GM19467 (cell line): ENCODE measurements around the gene ADD3.
A peak's percentile ranks its signal among the peaks of the same experiment; 100 is the strongest.

Experiments
- ATAC-seq: cut with Tn5 transposase; IDR thresholded peaks from one replicate; pipeline ENCODE4 v1.9.1; 2021; ENCODE audit warnings: mild to moderate bottlenecking, moderate library complexity; ENCODE audit not compliant: unreplicated experiment

ADD3 gene, protein sequence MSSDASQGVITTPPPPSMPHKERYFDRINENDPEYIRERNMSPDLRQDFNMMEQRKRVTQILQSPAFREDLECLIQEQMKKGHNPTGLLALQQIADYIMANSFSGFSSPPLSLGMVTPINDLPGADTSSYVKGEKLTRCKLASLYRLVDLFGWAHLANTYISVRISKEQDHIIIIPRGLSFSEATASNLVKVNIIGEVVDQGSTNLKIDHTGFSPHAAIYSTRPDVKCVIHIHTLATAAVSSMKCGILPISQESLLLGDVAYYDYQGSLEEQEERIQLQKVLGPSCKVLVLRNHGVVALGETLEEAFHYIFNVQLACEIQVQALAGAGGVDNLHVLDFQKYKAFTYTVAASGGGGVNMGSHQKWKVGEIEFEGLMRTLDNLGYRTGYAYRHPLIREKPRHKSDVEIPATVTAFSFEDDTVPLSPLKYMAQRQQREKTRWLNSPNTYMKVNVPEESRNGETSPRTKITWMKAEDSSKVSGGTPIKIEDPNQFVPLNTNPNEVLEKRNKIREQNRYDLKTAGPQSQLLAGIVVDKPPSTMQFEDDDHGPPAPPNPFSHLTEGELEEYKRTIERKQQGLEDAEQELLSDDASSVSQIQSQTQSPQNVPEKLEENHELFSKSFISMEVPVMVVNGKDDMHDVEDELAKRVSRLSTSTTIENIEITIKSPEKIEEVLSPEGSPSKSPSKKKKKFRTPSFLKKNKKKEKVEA

DNA sequence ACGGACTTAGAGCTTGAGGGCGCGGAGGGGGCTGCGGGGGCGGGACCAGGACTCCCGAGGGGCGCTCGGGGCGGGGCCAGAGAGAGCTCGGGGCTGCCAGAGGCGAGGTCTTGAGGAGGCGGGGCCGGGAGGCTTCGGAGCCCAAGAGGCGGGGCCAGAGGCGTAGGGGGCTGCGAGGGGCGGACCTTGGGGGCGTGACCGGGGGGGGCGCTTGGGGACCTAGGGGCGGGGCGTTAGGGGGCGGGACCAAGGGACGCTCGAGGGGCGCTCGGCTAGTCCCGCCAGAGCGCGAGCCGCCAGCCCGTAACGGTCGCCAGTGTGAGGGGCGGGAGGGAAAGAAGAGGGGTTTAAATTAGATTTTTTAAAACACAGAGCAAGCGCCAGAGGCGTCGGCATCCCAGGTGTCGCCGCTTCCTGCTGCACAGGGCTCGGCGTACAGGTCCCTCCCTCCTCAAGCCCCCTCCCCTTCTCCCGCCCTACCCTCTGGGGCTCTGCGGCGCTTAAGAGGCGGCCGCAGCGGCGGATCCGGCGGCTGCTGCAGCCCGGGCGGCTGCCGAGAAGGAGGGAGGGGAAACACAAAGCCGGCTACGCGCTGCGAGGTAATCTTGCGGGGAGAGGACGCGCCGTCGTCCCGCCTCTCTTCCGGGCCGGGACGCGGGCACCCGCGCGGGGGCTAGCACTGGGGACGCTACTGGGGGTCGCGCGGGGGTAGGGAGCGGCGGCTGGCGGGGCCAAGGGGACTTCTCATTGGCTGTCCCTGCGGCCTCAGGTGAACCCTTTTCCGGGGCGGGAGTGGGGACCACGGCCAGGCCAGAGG is at the start of gene ADD3:
Gene ADD3 (plus strand): TSS at position 284 of the 817 bp plus-strand sequence. CDS start 92,670 bp downstream, outside the sequence.
- ATAC-seq: peak; percentile 45

DNA sequence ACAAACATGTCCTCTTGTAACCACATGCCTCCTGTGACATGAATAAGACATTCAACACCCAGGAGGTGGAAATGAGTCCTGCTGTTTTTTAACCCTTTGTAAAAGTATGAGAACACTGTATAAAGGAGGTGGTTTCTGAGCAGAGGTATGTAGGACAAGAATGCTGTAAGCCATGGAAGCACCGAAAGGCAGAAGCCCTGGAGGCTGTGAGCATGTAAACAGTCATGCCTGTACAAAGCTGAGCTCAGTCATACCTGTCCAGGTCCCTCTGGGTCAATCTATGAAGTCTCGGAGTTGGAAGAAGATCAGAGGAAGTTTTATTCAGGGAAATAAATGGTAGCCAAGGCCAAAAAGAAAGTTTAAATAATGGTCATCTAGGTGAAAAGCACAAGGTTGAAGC is 49.7 kb upstream of the ADD3 start:
- no peak for ATAC-seq

DNA sequence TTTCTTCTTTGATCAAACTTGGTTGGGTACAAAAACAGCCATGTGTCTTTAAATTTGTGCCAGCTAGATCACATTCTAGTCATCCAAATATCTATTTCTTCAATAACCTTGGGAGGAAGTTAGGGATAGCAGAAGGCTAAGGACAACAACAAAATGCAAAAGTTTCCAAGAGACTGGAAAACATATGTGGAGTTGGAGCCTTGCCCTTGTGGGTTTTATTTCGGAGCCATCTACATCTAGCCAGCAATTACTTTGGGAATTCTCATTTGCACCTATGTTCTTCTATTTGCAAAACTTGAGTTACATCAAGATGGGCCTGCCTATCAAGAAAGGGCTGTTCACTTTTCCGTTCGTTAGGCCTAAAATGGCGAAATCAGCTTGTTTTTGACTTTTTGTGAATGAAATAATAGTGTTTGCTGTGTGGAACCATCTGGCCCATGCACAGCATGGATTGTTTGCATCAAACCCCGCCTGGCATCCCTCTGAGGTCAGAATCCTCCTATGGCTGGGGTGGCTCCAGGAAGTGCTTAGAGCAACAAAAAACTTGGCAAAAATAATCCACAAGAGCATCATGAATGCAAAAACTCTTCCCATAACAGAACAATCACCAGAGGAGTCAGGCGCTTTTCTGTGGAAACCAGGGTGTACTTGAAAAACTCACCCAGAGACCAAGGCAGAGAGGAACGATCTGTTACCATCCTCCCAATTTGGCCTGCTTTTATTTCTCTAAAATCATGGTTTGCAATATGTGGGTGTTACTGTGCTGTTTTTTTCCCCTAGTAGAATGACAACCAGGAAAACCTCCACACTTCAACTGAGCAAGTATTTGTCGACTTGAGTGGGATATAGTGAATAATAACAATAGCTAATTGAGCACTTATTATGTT is 48.3 kb upstream of the ADD3 start:
- no peak for ATAC-seq

DNA sequence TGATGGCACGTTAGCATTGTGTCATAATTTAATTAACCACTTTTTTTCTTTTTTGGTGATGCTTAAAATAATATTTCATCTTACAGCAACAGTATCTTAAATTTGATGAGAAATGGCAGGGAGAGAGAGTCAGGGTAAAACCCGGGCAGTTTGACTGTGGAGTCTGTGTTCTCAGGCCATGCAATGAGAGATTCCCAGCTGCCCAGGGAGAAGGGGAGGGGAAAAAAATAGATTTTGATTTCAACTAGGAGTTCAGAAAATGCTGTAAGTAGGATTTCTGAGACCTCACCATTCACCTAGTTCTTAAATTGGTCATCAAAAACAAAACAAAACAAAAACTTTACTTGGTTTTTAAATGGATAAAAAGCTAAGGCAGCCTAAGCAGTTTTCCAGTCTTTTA is 47.1 kb upstream of the ADD3 start:
- ATAC-seq: no peak

DNA sequence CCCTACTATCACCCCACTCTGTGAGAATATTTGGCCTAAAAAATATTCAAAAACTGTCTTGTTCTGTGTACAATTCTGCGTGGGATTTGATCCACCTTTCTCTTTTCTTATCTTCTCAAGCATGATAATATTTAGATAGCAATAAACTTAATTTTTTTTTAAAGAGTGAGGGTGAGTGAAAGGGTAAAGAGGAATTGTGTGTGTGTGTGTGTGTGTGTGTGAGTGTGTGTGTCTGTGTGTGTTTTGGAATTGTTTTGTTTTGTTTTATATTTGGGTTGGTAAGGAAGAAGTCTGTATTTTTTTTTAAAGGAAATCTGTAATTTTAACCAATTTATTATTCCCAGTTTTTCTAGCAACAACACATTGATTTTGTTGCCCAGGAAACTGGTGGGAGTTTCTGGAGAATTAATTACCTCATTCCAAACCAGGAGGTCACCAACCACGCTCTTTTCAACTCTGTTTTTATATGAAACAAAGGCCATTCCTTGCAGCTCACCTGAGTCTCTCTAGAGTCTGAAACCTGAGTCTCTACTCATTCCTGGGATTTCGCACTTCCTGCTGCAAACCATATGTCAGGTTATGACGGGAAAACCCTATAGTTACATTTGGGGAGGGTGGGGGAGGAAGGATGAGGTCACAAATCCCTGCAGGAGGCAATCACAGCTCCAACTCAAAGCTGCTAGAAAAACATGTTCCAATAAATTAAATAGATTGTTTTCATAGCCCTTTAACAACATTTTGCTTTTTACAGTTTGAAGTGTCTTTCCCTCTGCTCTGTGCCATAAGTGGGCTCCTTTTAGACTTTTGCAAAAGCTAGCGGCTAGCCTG is 46.4 kb upstream of the ADD3 start:
- no peak for ATAC-seq

DNA sequence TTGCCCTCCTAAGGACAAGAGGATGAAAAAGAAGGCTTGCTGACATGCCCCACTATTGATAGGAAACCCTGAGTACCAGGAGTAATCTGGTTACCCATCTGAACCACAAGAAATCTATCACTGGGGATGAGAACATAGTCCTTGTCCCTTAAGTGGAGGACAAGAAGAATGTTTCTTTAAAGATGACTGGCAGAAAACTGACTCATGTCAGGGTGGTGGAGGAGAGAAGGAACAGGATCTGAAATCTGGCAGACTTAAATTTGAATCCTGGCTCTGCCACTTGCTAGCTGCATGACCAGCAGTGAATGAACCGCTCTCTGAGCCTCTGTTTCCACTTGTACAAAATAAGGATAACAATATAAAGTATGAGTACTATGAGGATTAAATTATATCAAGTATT is 45.5 kb upstream of the ADD3 start:
- no peak for ATAC-seq

DNA sequence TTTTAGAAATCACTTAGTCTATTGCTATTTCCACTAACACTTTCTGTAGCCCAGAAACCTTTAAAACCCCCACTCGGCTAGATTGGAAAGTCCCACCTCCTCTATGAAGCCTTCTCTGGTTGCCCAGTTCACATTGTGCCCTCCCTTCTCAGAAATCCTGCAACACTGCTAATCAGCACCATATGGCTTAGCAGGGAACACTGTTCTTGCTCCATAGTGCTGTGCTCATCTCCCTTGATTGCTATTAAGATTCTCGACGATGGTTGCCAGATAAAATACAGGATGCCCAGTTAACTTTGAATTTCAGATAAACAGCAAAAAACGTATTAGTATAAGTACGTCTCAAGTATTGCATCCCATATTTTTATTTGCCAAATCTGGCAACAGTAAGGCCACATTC is 44.3 kb upstream of the ADD3 start:
- ATAC-seq: no peak

DNA sequence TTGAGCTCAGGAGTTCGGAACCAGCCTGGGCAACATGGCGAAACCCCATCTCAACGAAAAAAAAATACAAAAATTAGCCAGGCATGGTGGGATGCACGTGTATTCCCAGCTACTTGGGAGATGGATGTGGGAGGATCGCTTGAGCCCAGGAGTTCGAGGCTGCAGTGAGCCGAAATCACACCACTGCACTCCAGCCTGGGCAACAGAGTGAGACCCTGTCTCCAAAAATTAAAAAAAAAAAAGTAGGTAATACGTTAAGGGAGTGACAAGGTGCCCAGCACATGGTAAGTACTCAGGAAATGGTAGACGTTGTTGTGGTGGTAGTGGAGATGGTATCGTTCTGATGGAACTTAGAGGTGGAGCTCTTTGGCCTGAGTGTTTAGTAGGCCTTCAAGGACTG is 43.5 kb upstream of the ADD3 start:
- no peak for ATAC-seq

DNA sequence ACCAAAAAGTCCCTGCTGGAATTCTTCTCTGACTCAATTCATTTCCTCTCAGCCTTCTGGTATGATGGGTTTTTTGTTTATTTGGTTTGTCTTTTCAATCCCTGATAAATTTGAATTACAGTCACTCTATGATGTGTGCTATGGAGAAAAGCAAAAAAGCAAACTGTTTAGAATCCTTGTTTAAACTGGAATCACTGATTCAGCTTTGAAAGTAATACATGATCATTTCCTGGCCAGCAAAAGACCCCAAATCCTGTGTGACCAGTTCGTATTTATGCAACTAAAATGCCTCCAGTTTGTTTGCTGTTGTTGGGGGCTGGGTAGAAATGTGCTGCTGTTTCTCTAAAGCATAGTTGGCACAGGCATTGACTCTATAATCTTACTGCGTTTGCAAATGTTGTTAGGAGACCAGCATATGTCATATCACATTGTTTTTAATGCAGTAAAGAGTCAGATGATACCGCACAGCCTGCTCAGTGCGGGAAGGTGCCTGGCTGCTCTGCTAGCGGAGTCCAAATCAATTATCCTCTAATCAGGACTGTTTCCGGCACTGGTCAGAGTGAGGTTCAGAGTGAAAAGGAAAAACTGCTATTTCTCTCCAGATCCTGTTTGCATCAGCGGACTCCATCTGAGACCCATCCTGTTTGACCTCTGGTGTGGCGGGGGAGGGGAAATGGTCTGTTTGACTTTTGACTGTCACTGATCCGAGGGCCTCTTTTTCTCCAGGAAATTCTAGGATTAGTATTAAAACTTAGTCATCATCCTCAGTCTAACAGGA is 40.6 kb upstream of the ADD3 start:
- no peak for ATAC-seq

DNA sequence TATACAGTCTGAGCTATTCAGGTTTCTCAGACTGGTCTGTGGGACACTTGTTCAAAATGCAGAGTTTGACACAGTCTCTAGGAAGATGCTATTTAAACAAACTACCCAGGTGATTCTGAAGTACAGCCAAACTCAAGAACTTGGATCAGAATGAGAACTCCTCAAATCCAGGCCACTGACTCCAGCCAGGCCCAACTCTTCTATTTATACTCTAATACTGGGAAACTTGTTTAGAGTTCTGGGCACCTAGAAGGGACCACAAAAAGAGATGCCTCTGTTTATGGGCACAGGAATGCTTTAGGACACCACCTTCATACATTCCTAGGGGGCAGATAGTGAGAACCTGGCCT is 40.1 kb upstream of the ADD3 start:
- ATAC-seq: no peak

DNA sequence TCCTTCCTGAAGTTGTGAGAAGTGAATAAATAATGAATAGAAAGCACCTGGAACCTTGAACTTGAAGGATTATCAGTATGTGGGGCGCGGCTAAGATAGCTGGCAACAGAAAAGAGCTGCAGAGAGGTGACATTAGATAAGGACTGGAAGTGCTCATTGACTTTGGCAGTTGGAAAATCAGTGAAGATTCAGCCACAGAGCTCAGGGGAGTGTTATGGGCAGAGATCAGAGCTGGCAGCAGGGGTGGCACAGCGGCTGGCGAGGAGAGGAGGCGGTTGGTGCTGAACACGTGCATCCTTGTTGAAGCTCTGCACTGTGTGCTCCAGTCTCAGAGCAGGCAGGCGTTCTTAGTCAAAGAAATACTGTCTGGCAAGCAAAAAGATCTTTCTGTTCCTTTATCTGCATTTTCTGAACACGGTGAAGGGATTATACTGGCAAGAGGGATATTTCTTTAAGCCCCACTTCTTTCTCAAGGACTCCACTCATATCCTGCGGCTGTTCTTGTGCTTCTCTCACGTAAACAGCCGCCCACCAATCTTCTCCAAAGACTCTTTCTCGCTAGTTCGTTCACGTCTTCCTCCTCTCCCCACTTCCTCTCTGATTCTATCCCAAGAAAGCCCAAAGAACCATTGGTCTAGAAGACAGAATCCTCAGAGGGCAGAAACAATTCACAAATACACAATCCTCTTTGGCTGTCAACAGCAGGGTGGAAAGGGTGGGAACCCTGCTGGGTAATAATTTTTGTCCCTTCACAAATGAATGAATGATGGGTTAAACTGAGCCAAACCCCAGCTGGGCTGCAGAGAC is 38.6 kb upstream of the ADD3 start:
- no peak for ATAC-seq

DNA sequence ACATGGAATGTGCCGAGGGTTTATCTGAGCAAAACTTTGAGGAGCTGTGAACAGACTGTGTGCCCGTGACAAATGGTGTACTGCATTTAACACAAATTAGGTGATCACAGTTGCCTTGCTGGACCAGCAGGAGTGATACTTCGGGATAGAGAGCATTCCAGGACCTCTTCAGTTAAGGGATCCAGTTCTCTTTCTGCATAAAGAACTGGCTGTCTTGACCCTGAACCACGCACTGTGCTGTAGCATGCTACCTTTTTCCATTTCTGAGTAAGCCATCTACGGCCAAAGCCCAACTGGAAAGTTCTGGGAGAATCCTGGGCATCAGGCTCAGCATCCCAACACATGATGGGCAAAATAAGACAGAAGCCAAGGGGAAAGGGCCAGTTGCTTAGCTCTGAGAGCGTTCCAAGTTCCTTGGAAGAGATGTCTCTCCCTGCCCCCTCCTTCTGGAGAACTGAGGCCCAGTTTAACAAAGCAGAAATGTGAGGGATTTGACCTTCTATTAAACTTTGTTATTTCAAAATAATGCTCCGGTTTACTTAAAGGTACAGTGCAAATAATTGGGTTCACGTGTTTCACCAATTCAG is 37.9 kb upstream of the ADD3 start:
- ATAC-seq: no peak

DNA sequence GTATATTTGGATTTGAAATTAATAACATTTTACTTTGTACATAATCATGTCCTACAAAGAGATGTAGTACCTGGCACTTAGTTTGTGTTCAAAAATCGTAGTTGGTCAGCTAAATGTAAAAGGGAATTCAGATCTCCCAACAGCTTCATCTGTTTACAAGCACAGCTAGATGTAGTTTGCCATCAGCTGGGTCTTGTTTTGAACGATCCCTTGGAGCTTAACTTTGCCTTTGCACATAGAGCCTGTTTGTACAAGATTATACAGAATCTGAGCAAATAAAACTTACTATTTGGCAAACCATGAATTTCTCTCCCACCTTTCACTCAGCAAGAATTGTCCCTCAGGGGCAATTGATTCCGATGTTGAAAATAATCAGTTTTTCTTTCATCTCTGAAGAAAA is 36.1 kb upstream of the ADD3 start:
- no peak for ATAC-seq

DNA sequence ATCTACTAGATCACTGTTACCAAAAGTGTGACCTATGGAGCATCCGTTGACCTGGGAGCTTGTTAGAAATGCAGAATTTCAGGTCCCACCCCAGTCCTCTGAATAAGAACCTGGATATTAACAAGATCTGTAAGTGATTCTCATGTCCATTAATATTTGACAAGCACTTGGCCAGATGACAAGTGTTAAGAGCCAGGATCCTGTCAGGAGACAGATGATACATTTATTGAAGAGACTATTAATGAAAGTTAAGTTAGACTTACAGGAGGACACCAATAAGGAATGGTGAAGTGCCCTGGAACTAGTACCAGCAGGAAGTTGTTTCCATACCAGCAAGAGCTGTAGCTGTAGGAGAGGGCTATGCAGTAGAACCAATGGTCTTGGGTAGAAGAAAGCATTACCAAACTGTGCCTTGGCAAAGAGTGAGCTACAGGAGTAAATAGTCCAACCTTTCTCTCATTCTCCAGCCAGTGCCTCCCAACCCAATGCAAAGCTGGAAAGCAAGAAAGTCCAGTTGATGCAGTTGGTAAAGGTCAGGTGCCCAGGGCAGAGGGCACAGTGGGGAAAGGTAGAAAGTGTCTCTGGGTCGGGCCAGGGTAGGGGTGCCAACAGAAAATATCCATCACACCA is 35.3 kb upstream of the ADD3 start:
- no peak for ATAC-seq

DNA sequence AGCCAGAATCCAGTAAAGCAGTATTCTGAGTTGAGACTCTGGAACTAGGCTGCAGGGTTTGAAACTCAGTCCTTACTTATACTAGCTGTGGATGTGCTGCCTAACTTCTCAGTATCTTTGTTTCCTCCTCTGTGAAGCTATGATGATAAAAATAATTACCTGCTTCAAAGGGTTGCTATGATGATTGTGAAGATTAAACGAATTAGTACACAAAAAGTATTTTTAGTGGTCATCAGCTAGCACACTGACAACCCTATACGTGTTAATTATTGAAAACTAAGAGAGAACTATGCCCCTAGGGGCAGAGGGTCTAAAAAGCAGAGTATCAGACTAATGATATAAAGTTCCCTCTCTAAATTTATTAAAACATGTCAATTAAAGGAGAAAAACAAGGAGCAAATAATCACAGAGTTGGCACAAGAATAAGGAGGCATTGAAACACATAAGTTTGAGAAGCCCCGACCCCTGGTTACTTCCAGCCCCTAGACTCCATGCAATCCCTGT is 34.4 kb upstream of the ADD3 start:
- no peak for ATAC-seq

DNA sequence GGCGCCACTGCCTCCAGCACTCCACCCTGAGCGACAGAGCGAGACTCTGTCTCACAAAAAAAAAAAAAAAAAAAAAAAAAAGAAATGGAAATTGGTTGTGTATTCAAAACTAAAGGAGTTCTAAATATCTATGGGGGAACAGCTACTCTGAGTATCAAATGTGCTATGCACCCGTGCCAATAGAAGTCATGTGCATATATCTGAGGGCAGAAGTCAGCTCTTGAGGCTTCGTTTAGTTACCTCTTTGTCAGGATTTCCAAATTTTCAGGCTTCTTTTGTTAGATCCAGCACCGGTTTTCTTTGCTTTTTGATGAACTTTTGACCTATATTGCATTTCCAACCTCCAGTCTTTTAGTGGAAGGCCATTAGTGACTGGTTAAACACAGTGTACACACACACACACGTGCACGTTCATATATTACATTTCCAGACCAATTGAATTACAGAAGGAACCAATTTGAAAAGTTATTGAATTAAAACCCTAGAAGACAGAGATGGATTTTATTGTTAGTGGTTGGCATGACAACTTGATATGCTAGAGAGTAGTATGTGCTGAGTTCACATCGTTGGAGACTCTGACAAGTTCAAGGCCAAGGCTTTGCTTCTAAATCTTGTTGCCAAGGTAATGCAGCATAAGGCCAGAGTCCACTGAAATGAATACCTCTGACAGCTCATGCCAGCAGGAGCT is 33.1 kb upstream of the ADD3 start:
- no peak for ATAC-seq
